Activated T-cell treated with anti-CD3 and anti-CD28 coated beads, Interleukin-2, amount 50 U/mL, for 24 hours (primary cell): Measurements from ENCODE around the gene PIK3CB.
"Not testable (repeated sequence)": the region's sequence is repeated elsewhere in the genome, so short reads cannot be mapped to it uniquely, and the experiment has no call there.

Experiments
- DNase-seq: peaks from one replicate; pipeline ENCODE4 v3.0.0-alpha.2; 2020
- H3K27ac Mint-ChIP-seq: 2 replicates; pipeline ENCODE4 v1.8.0; 2020; ENCODE audit warnings: mild to moderate bottlenecking, mixed read lengths
- H3K27me3 Mint-ChIP-seq: 2 replicates; pipeline ENCODE4 v1.8.0; 2020; ENCODE audit warnings: mixed read lengths
- H3K36me3 Mint-ChIP-seq: 2 replicates; pipeline ENCODE4 v1.8.0; 2020; ENCODE audit warnings: low read depth, mixed read lengths
- H3K4me1 Mint-ChIP-seq: 2 replicates; pipeline ENCODE4 v1.8.0; 2020; ENCODE audit warnings: low read depth, mixed read lengths
- H3K4me3 Mint-ChIP-seq: 2 replicates; pipeline ENCODE4 v1.8.0; 2020; ENCODE audit warnings: mild to moderate bottlenecking, moderate library complexity, mixed read lengths
- H3K9me3 Mint-ChIP-seq: 2 replicates; pipeline ENCODE4 v1.8.0; 2020; ENCODE audit warnings: mixed read lengths

The PIK3CB gene

GRCh38 chr3:138801792-138802191 is 32.9 kb downstream of the PIK3CB start:
- Mint-ChIP-seq H3K4me3 (no peak overlapping the region), H3K36me3 (peaks cover 14% of the 10 kb centered on the region), H3K4me1 (peaks cover 35% of the 10 kb centered on the region), H3K9me3 (no peaks in the 10 kb centered on the region), H3K27ac (no peak overlapping the region), H3K27me3 (no peaks in the 10 kb centered on the region)
- no peak for DNase-seq

DNA sequence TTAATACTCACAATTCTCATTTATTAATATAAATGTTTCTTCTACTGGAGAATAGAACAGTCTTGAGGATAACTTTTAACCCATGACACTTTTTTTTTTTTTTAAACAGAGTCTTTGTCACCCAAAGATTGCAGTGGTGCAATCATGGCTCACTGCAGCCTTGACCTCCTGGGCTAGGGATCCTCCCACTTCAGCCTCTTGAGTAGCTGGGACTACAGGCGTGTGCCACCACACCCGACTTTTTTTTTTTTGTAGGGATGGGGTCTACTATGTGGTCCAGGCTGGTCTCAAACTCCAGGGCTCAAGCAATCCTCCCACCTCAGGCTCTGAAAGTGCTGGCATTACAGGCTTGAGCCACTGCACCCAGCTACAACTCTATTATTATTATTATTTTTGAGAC is 34.5 kb downstream of the PIK3CB start:
- DNase-seq: no peak
- H3K4me1 Mint-ChIP-seq: peaks cover 38% of the 10 kb centered on the region

DNA sequence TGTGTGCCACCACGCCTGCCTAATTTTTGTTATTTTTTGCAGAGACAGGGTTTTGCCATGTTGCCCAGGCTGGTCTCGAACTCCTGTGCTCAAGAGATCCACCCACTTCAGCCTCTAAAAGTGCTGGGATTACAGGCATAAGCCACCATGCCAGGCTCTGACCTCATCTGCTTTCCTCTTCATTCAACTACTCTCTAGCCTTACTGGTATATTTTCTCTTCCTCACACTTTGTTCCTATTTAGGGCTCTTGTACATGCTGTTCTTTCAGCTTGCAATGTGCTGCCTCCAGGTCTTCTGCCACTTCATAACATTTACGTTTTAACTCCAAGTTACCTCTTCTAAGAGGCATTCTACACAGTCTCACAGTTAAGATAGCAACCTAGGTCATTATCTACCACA is 34.9 kb downstream of the PIK3CB start:
- Mint-ChIP-seq H3K9me3 (no peaks in the 10 kb centered on the region), H3K27ac (no peak overlapping the region), H3K4me1 (peaks cover 38% of the 10 kb centered on the region), H3K4me3 (no peak overlapping the region), H3K27me3 (no peaks in the 10 kb centered on the region), H3K36me3 (peaks cover 18% of the 10 kb centered on the region)
- DNase-seq: no peak

More for the DNA sequence above, 34.5 kb downstream of the PIK3CB start:
- Mint-ChIP-seq H3K27me3 (no peaks in the 10 kb centered on the region), H3K9me3 (no peaks in the 10 kb centered on the region), H3K36me3 (peaks cover 16% of the 10 kb centered on the region), H3K27ac (no peak overlapping the region), H3K4me3 (no peak overlapping the region)

GRCh38 chr3:138797508-138798038 is 37.2 kb downstream of the PIK3CB start:
- peaks cover 40% of the 10 kb centered on the region for H3K36me3 Mint-ChIP-seq
- no peak for DNase-seq
- H3K9me3 Mint-ChIP-seq: no peaks in the 10 kb centered on the region
- no peaks in the 10 kb centered on the region for H3K27me3 Mint-ChIP-seq
- H3K27ac Mint-ChIP-seq: peak overlapping the region; percentile 28
- H3K4me1 Mint-ChIP-seq: peaks cover 29% of the 10 kb centered on the region
- no peak overlapping the region for H3K4me3 Mint-ChIP-seq

- Mint-ChIP-seq H3K9me3 (no peaks in the 10 kb centered on the region), H3K36me3 (peaks cover 43% of the 10 kb centered on the region), H3K27me3 (no peaks in the 10 kb centered on the region), H3K4me1 (peaks cover 25% of the 10 kb centered on the region), H3K27ac (no peak overlapping the region), H3K4me3 (no peak overlapping the region)
- no peak for DNase-seq
These were observed 38.0 kb downstream of the PIK3CB start for GRCh38 chr3:138796761-138797160.

DNA sequence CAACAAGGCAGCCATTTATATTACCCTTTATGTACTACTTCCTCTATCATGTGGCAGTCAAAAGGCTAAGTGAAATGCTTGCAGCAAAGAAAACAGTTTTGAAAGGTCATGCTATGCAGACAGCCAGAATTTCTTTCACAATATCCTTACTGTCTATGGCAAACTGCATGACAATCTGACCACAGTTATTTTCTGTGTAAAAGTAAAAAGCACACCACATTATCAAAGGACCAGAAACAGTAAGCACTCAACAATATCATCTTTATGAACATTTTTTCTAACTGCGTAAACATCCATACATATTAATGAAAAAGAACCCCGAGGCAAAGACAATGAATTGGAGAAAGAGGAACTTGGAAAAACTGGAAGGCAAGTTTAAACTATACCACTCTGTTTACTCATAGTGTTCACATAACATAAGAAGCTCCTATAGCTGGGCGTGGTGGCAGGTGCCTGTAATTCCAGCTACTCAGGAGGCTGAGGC is 47.9 kb downstream of the PIK3CB start:
- Mint-ChIP-seq H3K4me1 (peaks cover 33% of the 10 kb centered on the region), H3K27me3 (no peaks in the 10 kb centered on the region), H3K4me3 (no peak overlapping the region), H3K27ac (no peak overlapping the region), H3K36me3 (peaks cover 35% of the 10 kb centered on the region), H3K9me3 (no peaks in the 10 kb centered on the region)
- no peak for DNase-seq

DNA sequence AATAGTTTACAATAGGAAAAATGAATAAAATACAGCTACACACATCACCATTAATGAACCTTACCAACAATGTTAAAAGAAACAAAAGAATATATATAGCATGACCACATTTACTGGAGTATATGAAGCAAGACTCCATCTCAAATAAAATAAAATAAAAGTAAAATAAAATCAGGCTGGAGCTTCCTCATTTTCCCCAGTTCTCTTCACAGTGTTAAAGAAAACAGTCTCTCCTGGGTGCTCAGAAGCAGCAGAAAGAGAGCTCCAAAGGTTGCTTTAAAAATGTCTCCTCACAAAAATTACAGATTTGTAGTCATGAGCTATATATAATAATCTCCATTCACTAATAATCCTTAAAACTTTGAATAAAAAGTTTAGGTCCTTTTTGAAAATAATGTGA is 48.8 kb downstream of the PIK3CB start:
- peaks cover 27% of the 10 kb centered on the region for H3K36me3 Mint-ChIP-seq

GRCh38 chr3:138785362-138785857 is 49.3 kb downstream of the PIK3CB start:
- Mint-ChIP-seq H3K27ac (peak overlapping the region; percentile 57), H3K4me1 (peaks cover 37% of the 10 kb centered on the region), H3K36me3 (peaks cover 26% of the 10 kb centered on the region)
- DNase-seq, H3K4me3 Mint-ChIP-seq, H3K9me3 Mint-ChIP-seq, H3K27me3 Mint-ChIP-seq: not testable (repeated sequence)

More for the DNA sequence above, 48.8 kb downstream of the PIK3CB start:
- Mint-ChIP-seq H3K4me3 (no peak overlapping the region), H3K9me3 (no peaks in the 10 kb centered on the region), H3K27ac (no peak overlapping the region), H3K27me3 (no peaks in the 10 kb centered on the region), H3K4me1 (peaks cover 33% of the 10 kb centered on the region)
- DNase-seq: no peak

- Mint-ChIP-seq H3K4me1 (peaks cover 48% of the 10 kb centered on the region), H3K27me3 (no peaks in the 10 kb centered on the region), H3K27ac (no peak overlapping the region)
These were observed 52.0 kb downstream of the PIK3CB start for GRCh38 chr3:138782755-138783154.

DNA sequence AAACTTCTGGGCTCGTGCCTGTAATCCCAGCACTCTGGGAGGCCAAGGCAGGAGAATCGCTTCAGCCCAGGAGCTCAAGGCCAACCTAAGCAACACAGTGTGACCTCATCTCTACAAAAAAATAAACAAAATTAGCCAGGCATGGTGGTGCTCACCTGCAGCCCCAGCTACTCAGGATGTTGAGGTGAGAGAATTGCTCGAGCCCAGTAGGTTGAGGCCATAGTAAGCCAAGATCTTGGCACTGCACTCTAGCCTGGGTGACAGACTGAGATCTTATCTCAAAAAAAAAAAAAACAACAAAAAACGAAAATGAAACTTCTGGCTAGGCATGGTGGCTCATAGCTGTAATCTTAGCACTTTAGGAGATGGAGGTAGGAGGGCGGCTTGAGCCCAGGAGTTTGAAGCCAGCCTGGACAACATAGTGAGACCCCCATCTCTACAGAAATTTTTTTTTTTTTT is 53.7 kb downstream of the PIK3CB start:
- Mint-ChIP-seq H3K27me3 (no peaks in the 10 kb centered on the region), H3K4me3 (no peak overlapping the region), H3K4me1 (peaks cover 50% of the 10 kb centered on the region), H3K27ac (peak overlapping the region; percentile 66), H3K36me3 (peaks cover 30% of the 10 kb centered on the region), H3K9me3 (no peaks in the 10 kb centered on the region)
- DNase-seq: peak; percentile 42

More at GRCh38 chr3:138782755-138783154, 52.0 kb downstream of the PIK3CB start:
- H3K36me3 Mint-ChIP-seq: peaks cover 30% of the 10 kb centered on the region
- H3K9me3 Mint-ChIP-seq: no peaks in the 10 kb centered on the region
- H3K4me3 Mint-ChIP-seq: no peak overlapping the region
- no peak for DNase-seq

DNA sequence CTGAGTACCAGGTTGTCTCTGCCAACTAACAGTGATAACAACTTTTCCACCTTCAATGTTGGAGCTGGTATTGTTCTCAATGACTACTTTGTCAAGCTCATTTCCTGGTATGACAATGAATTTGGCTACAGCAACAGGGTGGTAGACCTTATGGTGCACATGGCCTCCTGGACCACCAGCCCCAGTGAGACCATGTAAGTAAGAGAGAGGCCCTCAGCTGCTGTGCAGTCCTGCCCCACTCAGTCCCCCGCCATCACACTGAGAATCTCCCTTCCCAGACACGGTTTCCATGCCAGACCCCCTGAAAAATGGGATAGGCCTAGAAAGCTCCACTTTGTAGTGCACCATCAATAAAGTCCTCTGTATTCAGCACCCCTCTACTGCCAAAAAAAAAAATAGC is 56.1 kb downstream of the PIK3CB start:
- H3K4me1 Mint-ChIP-seq: peaks cover 66% of the 10 kb centered on the region
- H3K27ac Mint-ChIP-seq: no peak overlapping the region
- H3K9me3 Mint-ChIP-seq: no peaks in the 10 kb centered on the region
- H3K36me3 Mint-ChIP-seq: peaks cover 29% of the 10 kb centered on the region
- H3K4me3 Mint-ChIP-seq: no peak overlapping the region
- DNase-seq: no peak
- H3K27me3 Mint-ChIP-seq: no peaks in the 10 kb centered on the region

DNA sequence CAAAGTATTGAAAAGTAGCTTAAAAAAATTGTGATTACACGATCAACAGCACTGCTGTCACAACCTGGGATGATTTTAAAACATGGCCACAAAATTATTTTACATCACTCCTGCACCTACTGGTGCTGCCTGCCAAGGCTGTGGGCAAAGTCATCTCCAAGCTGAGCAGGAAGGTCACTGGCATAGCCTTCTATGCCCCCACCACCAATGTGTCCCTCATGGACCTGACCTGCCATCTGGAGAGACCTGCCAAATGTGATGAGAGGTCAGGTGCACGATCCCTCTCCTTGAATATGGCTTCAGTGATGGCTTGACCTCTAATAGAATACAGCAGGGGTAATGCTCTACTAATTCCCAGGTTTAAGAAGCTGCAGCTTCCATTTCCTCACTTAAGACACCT is 57.8 kb downstream of the PIK3CB start:
- H3K4me1 Mint-ChIP-seq: peaks cover 55% of the 10 kb centered on the region
- no peak overlapping the region for H3K27ac Mint-ChIP-seq

DNA sequence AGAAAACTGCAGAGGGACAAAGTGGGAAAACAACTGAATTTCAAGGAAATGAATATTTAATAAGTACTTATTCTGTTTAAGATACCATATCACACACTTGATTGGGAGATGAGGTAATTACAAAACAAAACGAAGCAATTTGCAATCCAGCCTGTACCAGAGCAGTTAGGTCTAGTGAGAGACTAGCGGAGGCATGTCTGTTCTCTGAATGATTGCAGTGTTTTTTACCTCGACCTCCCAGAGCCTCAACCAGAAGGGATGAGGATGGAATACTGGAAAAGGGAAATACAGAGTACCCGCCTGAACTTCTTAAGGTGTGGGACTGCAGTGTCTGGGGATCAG is 59.5 kb downstream of the PIK3CB start:
- no peak for DNase-seq
- peaks cover 23% of the 10 kb centered on the region for H3K36me3 Mint-ChIP-seq
- H3K4me3 Mint-ChIP-seq: no peak overlapping the region
- H3K27me3 Mint-ChIP-seq: no peaks in the 10 kb centered on the region
- peaks cover 45% of the 10 kb centered on the region for H3K4me1 Mint-ChIP-seq
- no peaks in the 10 kb centered on the region for H3K9me3 Mint-ChIP-seq
- H3K27ac Mint-ChIP-seq: no peak overlapping the region

More for the DNA sequence above, 57.8 kb downstream of the PIK3CB start:
- Mint-ChIP-seq H3K9me3 (no peaks in the 10 kb centered on the region), H3K36me3 (peaks cover 23% of the 10 kb centered on the region), H3K4me3 (no peak overlapping the region), H3K27me3 (no peaks in the 10 kb centered on the region)
- DNase-seq: no peak

DNA sequence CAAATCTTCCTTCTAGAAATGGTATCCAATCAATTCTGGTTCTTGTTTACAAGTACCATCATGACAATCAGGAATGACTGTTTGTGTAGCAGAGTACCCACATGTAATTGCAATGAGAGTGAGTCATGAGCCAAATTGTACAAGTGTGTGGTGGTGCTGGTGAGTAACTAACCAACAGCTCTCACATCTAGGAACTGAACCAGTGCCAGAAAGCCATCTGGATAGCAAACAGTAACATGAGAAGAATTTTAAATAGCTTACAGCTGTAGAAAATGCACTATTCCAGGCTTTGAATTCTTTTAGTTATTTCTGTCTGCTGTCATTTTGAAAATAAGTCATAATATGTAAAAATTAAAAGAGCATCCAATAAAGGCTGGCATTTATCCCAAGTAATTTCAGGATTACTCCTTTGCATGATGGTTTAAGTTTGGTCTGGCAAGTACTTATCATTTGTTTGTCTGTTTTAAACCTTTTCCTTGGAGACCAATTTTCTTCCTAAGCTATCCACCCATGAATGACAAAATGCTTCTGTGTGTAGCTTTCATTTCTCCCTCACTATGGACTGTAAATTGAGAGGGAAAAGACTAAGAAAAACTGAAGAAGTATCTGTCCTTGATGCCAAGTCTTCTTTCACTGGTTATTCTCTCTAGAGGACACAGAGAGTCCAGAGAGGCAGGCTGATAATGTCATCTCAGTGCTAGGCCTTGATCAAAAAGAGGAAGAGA is 60.0 kb downstream of the PIK3CB start:
- Mint-ChIP-seq H3K9me3 (no peaks in the 10 kb centered on the region), H3K27ac (no peak overlapping the region), H3K27me3 (no peaks in the 10 kb centered on the region), H3K4me1 (peaks cover 47% of the 10 kb centered on the region), H3K4me3 (no peak overlapping the region), H3K36me3 (peaks cover 26% of the 10 kb centered on the region)
- no peak for DNase-seq

GRCh38 chr3:138771585-138771984 is 63.1 kb downstream of the PIK3CB start:
- H3K4me3 Mint-ChIP-seq: no peak overlapping the region
- no peak for DNase-seq
- no peaks in the 10 kb centered on the region for H3K27me3 Mint-ChIP-seq
- H3K27ac Mint-ChIP-seq: no peak overlapping the region
- H3K36me3 Mint-ChIP-seq: peaks cover 43% of the 10 kb centered on the region
- no peaks in the 10 kb centered on the region for H3K9me3 Mint-ChIP-seq
- H3K4me1 Mint-ChIP-seq: peaks cover 36% of the 10 kb centered on the region
